HepG2 (cell line): ENCODE results near the gene USP7. TPM values are rescaled to one million over a fixed set of nuclear protein-coding genes. Genes with fewer than 3 reads are reported as not detected.

Experiments
- AKAP8 ChIP-seq: sonication (generic); formaldehyde crosslinking; IDR thresholded peaks from 2 replicates; pipeline ENCODE4 v1.5.1; 2020; ENCODE audit warnings: mild to moderate bottlenecking, missing genetic modification reagents
- DMAP1 ChIP-seq: IDR thresholded peaks from 2 replicates; pipeline ENCODE4 v1.6.1; 2016
- ESRRA ChIP-seq: sonication (generic); formaldehyde crosslinking; IDR thresholded peaks from 2 replicates; pipeline ENCODE4 v1.5.1; 2020; ENCODE audit warnings: mild to moderate bottlenecking, low read depth, missing genetic modification reagents
- HNRNPL ChIP-seq: fragments of 200-400 bp; formaldehyde crosslinking; IDR thresholded peaks from 2 replicates; pipeline ENCODE4 v1.6.1; 2017; ENCODE audit warnings: mild to moderate bottlenecking, low read depth, low read length
- HOMEZ ChIP-seq: IDR thresholded peaks from 2 replicates; pipeline ENCODE4 v1.6.1; 2016; ENCODE audit warnings: low read depth
- KDM1A ChIP-seq: IDR thresholded peaks from 2 replicates; pipeline ENCODE4 v1.6.1; 2016; ENCODE audit warnings: missing compliant biosample characterization
- KLF9 ChIP-seq: IDR thresholded peaks from 2 replicates; pipeline ENCODE4 v1.6.1; 2016; ENCODE audit warnings: low read depth
- NFRKB ChIP-seq: fragments of 450-650 bp; IDR thresholded peaks from 2 replicates; pipeline ENCODE4 v1.6.1; 2017
- PHB2 ChIP-seq: fragments of 450-650 bp; IDR thresholded peaks from 2 replicates; pipeline ENCODE4 v1.6.1; 2018; ENCODE audit not compliant: partially characterized antibody
- RAD21 ChIP-seq: fragments of 450-650 bp; formaldehyde crosslinking; IDR thresholded peaks from 2 replicates; pipeline ENCODE4 v1.5.0; 2020; ENCODE audit warnings: mild to moderate bottlenecking
- RCOR2 ChIP-seq: IDR thresholded peaks from 2 replicates; pipeline ENCODE4 v1.6.1; 2016; ENCODE audit warnings: missing biosample characterization, missing genetic modification reagents
- SATB2 ChIP-seq: sonication (generic); formaldehyde crosslinking; IDR thresholded peaks from 2 replicates; pipeline ENCODE4 v1.5.0; 2020; ENCODE audit warnings: missing genetic modification reagents
- SCMH1 ChIP-seq: sonication (generic); formaldehyde crosslinking; IDR thresholded peaks from 2 replicates; pipeline ENCODE4 v1.9.0; 2021; ENCODE audit warnings: missing genetic modification reagents, mild to moderate bottlenecking, borderline replicate concordance
- TFE3 ChIP-seq: IDR thresholded peaks from 2 replicates; pipeline ENCODE4 v1.6.1; 2016
- TP53 ChIP-seq: sonication (generic); formaldehyde crosslinking; conservative IDR thresholded peaks from 2 replicates; pipeline ENCODE4 v1.4.0; 2020; ENCODE audit warnings: missing genetic modification reagents
- USF2 ChIP-seq, 2 experiments: sonication (generic) in 1 of 2; formaldehyde crosslinking in 1 of 2; IDR thresholded peaks; 2 replicates each; pipeline versions ENCODE4 v1.5.1 to v1.6.1; 2011 to 2020; ENCODE audit warnings: borderline replicate concordance in 1 of 2, low read depth in 1 of 2, low read length in 1 of 2, mild to moderate bottlenecking in 1 of 2, missing genetic modification reagents in 1 of 2, moderate library complexity in 1 of 2
- ZBTB7B ChIP-seq: sonication (generic); formaldehyde crosslinking; IDR thresholded peaks from 2 replicates; pipeline ENCODE4 v1.4.0; 2020; ENCODE audit warnings: missing genetic modification reagents
- ZFY ChIP-seq: sonication (generic); formaldehyde crosslinking; IDR thresholded peaks from 2 replicates; pipeline ENCODE4 v1.4.0; 2020; ENCODE audit warnings: missing genetic modification reagents
- ZNF570 ChIP-seq: sonication (generic); formaldehyde crosslinking; IDR thresholded peaks from 2 replicates; pipeline ENCODE4 v1.4.0; 2020; ENCODE audit warnings: mild to moderate bottlenecking, missing genetic modification reagents, borderline replicate concordance
- ZNF580 ChIP-seq: IDR thresholded peaks from 2 replicates; pipeline ENCODE4 v1.6.1; 2016; ENCODE audit warnings: low read depth, borderline replicate concordance
- ZNF704 ChIP-seq: sonication (generic); formaldehyde crosslinking; IDR thresholded peaks from 2 replicates; pipeline ENCODE4 v1.8.1; 2023; ENCODE audit warnings: mild to moderate bottlenecking, inconsistent platforms, moderate library complexity, missing genetic modification reagents, borderline replicate concordance
- ZNF781 ChIP-seq: sonication (generic); formaldehyde crosslinking; IDR thresholded peaks from 2 replicates; pipeline ENCODE4 v1.5.1; 2020; ENCODE audit warnings: borderline replicate concordance, mild to moderate bottlenecking, missing genetic modification reagents; ENCODE audit errors: not compliant biosample characterization
- ZNF782 ChIP-seq: sonication (generic); formaldehyde crosslinking; IDR thresholded peaks from 2 replicates; pipeline ENCODE4 v1.4.0; 2020; ENCODE audit warnings: missing genetic modification reagents, mild to moderate bottlenecking, borderline replicate concordance
- polyA plus RNA-seq, 8 experiments: library from polyadenylated mRNA; depleted of rRNA in 3 of 8; stranded (reverse) in 7 of 8; unstranded in 1 of 8; fragments of >200 nt; fragmentation: Illumina TruSeq in 4 of 8; extraction: Trizol in 4 of 8; gene quantifications; 2 replicates each; pipeline versions ENCODE4 v1.2.1 to v1.2.3, GENCODE V29; 2011 to 2016; ENCODE audit warnings: low read depth in 4 of 8, missing spikeins in 1 of 8, mixed read lengths in 1 of 8; ENCODE audit not compliant: insufficient read depth in 1 of 8
- total RNA-seq, 5 experiments: library from RNA; depleted of rRNA; stranded (reverse); fragments of >200 nt; fragmentation: Illumina TruSeq; extraction: Trizol; gene quantifications; 2 replicates each; pipeline ENCODE4 v1.2.3, GENCODE V29; 2016; ENCODE audit warnings: low read depth in 1 of 5

Gene USP7
- total and polyA plus RNA-seq, 2 of the 13 experiments (the other 11 are each of a cell fraction or from before 2014, with no cell fraction given): 52.5 to 173 TPM

GRCh38 chr16:8859913-8860881 lies 103.5 kb downstream of the USP7 start (continued):
- TF ChIP-seq USF2 (IDR thresholded peaks at IDR 0.05; ENCODE audit: low read depth, low read length): no peak
- no peak for TF ChIP-seq USF2 (CRISPR knock-in tag; IDR thresholded peaks at IDR 0.05; ENCODE audit: borderline replicate concordance)
- TF ChIP-seq KLF9: no peak
- peak; percentile 73 for TF ChIP-seq ZFY (CRISPR knock-in tag)
- TF ChIP-seq PHB2: no peak
- no peak for TF ChIP-seq NFRKB
- no peak for TF ChIP-seq SATB2 (CRISPR knock-in tag)
- TF ChIP-seq ZBTB7B: peak; percentile 92
- TF ChIP-seq ESRRA (CRISPR knock-in tag): peak; percentile 54; the same call in 1 of the 2 replicates
- no peak for TF ChIP-seq SCMH1 (CRISPR knock-in tag)
- TF ChIP-seq KDM1A: peak; percentile 76; the same call in 1 of the 2 replicates
- peak; percentile 20; the same call in 1 of the 2 replicates for TF ChIP-seq ZNF782 (CRISPR knock-in tag)
- no peak for TF ChIP-seq DMAP1 (CRISPR knock-in tag)
- TF ChIP-seq ZNF781 (CRISPR knock-in tag): no peak
- TF ChIP-seq RCOR2: peak; percentile 85
- 0 out of 2 replicates have a peak, but pooled peaks have one; percentile 44 for TF ChIP-seq TFE3 (CRISPR knock-in tag)
- TF ChIP-seq TP53 (CRISPR knock-in tag): 0 out of 2 replicates have a peak, but pooled peaks have one; percentile 25
- TF ChIP-seq HNRNPL: no peak
- no peak for TF ChIP-seq ZNF570 (CRISPR knock-in tag)
- TF ChIP-seq AKAP8 (CRISPR knock-in tag): peak; percentile 96
- TF ChIP-seq HOMEZ (CRISPR knock-in tag): 0 out of 2 replicates have a peak, but pooled peaks have one; percentile 42
- peak; percentile 58 for TF ChIP-seq RAD21
- TF ChIP-seq ZNF580 (CRISPR knock-in tag): peak; percentile 60; the same call in 1 of the 2 replicates
- TF ChIP-seq ZNF704: peak; percentile 74; the same call in 1 of the 2 replicates
